ENCODE measurements around the gene MCTP2. TPM values are rescaled to one million over a fixed set of nuclear protein-coding genes. Genes with fewer than 3 reads are reported as not detected.

The MCTP2 gene
- total RNA-seq, 4 donors from 2014 or later: 12.0 to 18.3 (median 15.2) TPM

- H3K27me3 ChIP-seq: no peaks in the 10 kb centered on the region
- H3K4me3 ChIP-seq: no peak overlapping the region
- no peaks in the 10 kb centered on the region for H3K4me1 ChIP-seq
- no peaks in the 10 kb centered on the region for H3K9me3 ChIP-seq
- H3K27ac ChIP-seq: no peak overlapping the region
- no peak for DNase-seq (ENCODE audit: low spot score in 2 of 2)
- whole genome bisulfite sequencing, 2 donors: 96% methylated on average over 9 of the region's 9 CpGs
- TF ChIP-seq EP300 (IDR thresholded peaks at IDR 0.05): no peak
- TF ChIP-seq CTCF (IDR thresholded peaks at IDR 0.05): no peak
- TF ChIP-seq POLR2A (IDR thresholded peaks at IDR 0.05): no peak
- no peaks in the 10 kb centered on the region for H3K36me3 ChIP-seq
Measured at GRCh38 chr15:94354655-94355054, 123.3 kb downstream of the MCTP2 start.

GRCh38 chr15:94359716-94360115 is 128.4 kb downstream of the MCTP2 start:
- H3K9me3 ChIP-seq: no peaks in the 10 kb centered on the region
- H3K27ac ChIP-seq: no peak overlapping the region
- no peak for DNase-seq (ENCODE audit: low spot score in 2 of 2)
- TF ChIP-seq POLR2A (IDR thresholded peaks at IDR 0.05) (no peak), EP300 (IDR thresholded peaks at IDR 0.05) (no peak), CTCF (IDR thresholded peaks at IDR 0.05) (no peak)
- H3K4me3 ChIP-seq: no peak overlapping the region
- H3K36me3 ChIP-seq: no peaks in the 10 kb centered on the region
- H3K4me1 ChIP-seq: no peaks in the 10 kb centered on the region
- H3K27me3 ChIP-seq: no peaks in the 10 kb centered on the region
- 93 to 97% methylated on average over 3 of the region's 3 CpGs for WGBS, 2 donors

- WGBS, 2 donors: 88 to 91% methylated on average over 7 of the region's 7 CpGs
- Histone ChIP-seq H3K36me3 (no peaks in the 10 kb centered on the region), H3K4me3 (no peak overlapping the region), H3K27ac (no peak overlapping the region), H3K9me3 (no peaks in the 10 kb centered on the region), H3K27me3 (no peaks in the 10 kb centered on the region), H3K4me1 (no peaks in the 10 kb centered on the region)
- TF ChIP-seq EP300 (IDR thresholded peaks at IDR 0.05) (no peak), CTCF (IDR thresholded peaks at IDR 0.05) (no peak)
- no peak for DNase-seq (ENCODE audit: low spot score in 2 of 2)
Measured at GRCh38 chr15:94360251-94360685, 128.9 kb downstream of the MCTP2 start.

GRCh38 chr15:94362385-94363092 is 131.2 kb downstream of the MCTP2 start:
- TF ChIP-seq EP300 (IDR thresholded peaks at IDR 0.05) (no peak), CTCF (IDR thresholded peaks at IDR 0.05) (no peak), POLR2A (IDR thresholded peaks at IDR 0.05) (no peak)
- Histone ChIP-seq H3K9me3 (no peaks in the 10 kb centered on the region), H3K36me3 (no peaks in the 10 kb centered on the region), H3K27me3 (no peaks in the 10 kb centered on the region), H3K4me3 (no peak overlapping the region), H3K4me1 (no peaks in the 10 kb centered on the region), H3K27ac (no peak overlapping the region)
- 60 to 68% methylated on average over 4 of the region's 4 CpGs for WGBS, 2 donors
- no peak for DNase-seq (ENCODE audit: low spot score in 2 of 2)

GRCh38 chr15:94363382-94363781 is 132.0 kb downstream of the MCTP2 start:
- Histone ChIP-seq H3K4me1 (no peaks in the 10 kb centered on the region), H3K27me3 (no peaks in the 10 kb centered on the region), H3K9me3 (no peaks in the 10 kb centered on the region), H3K27ac (no peak overlapping the region), H3K4me3 (no peak overlapping the region), H3K36me3 (no peaks in the 10 kb centered on the region)
- 77 to 78% methylated on average over 4 of the region's 4 CpGs for WGBS, 2 donors
- DNase-seq (ENCODE audit: low spot score in 2 of 2): no peak
- TF ChIP-seq POLR2A (IDR thresholded peaks at IDR 0.05) (no peak), EP300 (IDR thresholded peaks at IDR 0.05) (no peak), CTCF (IDR thresholded peaks at IDR 0.05) (no peak)
